Esophagus squamous epithelium (tissue), 5 donors: Measurements from ENCODE around the gene TPK1. TPM values are rescaled to one million over a fixed set of nuclear protein-coding genes. Genes with fewer than 3 reads are reported as not detected.
"Not testable (repeated sequence)": the region's sequence is repeated elsewhere in the genome, so short reads cannot be mapped to it uniquely, and the experiment has no call there.

ENCODE experiments used
- DNase-seq: peaks from one replicate; lab custom pipeline; 2025; lab: John Stamatoyannopoulos, UW
- H3K27ac ChIP-seq, 4 donors: fragments of 200-600 bp; sonication (generic); one replicate each; pipeline ENCODE4 v1.5.1; 2016 to 2019; ENCODE audit warnings: mild to moderate bottlenecking in 1 of 4
- H3K27me3 ChIP-seq, 4 donors: fragments of 200-600 bp; sonication (generic); 1 replicate in 3 of 4; 2 replicates in 1 of 4; pipeline versions ENCODE4 v1.5.1 to v1.6.0; 2017 to 2021; ENCODE audit warnings: antibody characterized with exemption in 1 of 4
- H3K36me3 ChIP-seq, 3 donors: fragments of 200-600 bp; sonication (generic); one replicate each; pipeline ENCODE4 v1.5.1; 2016 to 2019
- H3K4me1 ChIP-seq, 3 donors: fragments of 200-600 bp; sonication (generic); one replicate each; pipeline ENCODE4 v1.5.1; 2017 to 2019
- H3K4me3 ChIP-seq, 4 donors: fragments of 200-600 bp; sonication (generic); 1 replicate in 3 of 4; 2 replicates in 1 of 4; pipeline ENCODE4 v1.5.1; 2016 to 2019; ENCODE audit warnings: mild to moderate bottlenecking in 2 of 4, moderate library complexity in 1 of 4
- H3K9me3 ChIP-seq, 3 donors: fragments of 200-600 bp; sonication (generic); one replicate each; pipeline ENCODE4 v1.5.1; 2016 to 2019
- POLR2A ChIP-seq, 4 donors: fragments of 450-650 bp; IDR thresholded peaks; one replicate each; pipeline ENCODE4 v1.6.1; 2017; ENCODE audit warnings: antibody characterized with exemption in 4 of 4, mild to moderate bottlenecking in 4 of 4, moderate library complexity in 3 of 4
- WGBS, 2 donors: methylation state at CpG; one replicate each; pipeline ENCODE4 v1.1.5; 2018; 5-methylcytosine and 5-hydroxymethylcytosine counted together
- intact Hi-C: fragments of 100-400 bp; cut with DNase I; formaldehyde crosslinking; loops from one replicate; pipeline ENCODE4 v1.15.0; 2022
- total RNA-seq, 4 donors: library from RNA; depleted of rRNA; stranded (reverse); fragments of >200 nt; gene quantifications; one replicate each; pipeline ENCODE4 v1.1.0, GENCODE V29; 2016
- TF ChIP-seq, protein P1 (sequence below), 6 experiments: fragments of 450-650 bp in 4 of 6; fragments of 200-600 bp in 2 of 6; sonication (generic) in 2 of 6; IDR thresholded peaks; one replicate each; pipeline ENCODE4 v1.5.1; 2016 to 2019; ENCODE audit warnings: antibody characterized with exemption in 6 of 6, mild to moderate bottlenecking in 4 of 6, moderate library complexity in 4 of 6
- donor health status: DM: yes; HTN: yes; CAD: no.

Gene TPK1
- total RNA-seq, 4 donors from 2014 or later: 2.3 to 8.4 (median 2.7) TPM

DNA sequence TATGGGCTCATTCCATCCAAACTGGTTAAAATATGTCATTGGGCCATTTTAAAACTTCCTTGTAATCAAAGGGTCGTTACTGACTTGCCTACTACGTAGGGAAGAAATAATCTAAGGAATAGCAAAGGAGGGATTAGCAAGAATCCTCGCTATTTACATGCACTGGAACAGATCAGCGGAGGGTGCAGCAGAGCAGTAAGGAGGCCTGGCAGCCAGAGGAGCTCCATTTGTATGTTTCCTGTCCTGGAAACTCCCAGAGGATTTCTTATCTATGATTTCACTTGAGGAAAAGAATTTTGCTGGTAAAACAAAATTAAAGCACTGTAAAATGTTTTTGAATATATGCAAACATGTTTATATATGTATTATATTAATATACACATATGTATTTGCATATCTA is 107.3 kb downstream of the TPK1 start:
- 39 to 61% methylated on average over 4 of the region's 4 CpGs for WGBS, 2 donors
- H3K27me3 ChIP-seq: no peaks in the 10 kb centered on the region
- H3K4me1 ChIP-seq: no peaks in the 10 kb centered on the region
- TF ChIP-seq POLR2A (IDR thresholded peaks at IDR 0.05): no peak
- TF ChIP-seq, protein P1, sequence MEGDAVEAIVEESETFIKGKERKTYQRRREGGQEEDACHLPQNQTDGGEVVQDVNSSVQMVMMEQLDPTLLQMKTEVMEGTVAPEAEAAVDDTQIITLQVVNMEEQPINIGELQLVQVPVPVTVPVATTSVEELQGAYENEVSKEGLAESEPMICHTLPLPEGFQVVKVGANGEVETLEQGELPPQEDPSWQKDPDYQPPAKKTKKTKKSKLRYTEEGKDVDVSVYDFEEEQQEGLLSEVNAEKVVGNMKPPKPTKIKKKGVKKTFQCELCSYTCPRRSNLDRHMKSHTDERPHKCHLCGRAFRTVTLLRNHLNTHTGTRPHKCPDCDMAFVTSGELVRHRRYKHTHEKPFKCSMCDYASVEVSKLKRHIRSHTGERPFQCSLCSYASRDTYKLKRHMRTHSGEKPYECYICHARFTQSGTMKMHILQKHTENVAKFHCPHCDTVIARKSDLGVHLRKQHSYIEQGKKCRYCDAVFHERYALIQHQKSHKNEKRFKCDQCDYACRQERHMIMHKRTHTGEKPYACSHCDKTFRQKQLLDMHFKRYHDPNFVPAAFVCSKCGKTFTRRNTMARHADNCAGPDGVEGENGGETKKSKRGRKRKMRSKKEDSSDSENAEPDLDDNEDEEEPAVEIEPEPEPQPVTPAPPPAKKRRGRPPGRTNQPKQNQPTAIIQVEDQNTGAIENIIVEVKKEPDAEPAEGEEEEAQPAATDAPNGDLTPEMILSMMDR (IDR thresholded peaks at IDR 0.05): no peak
- intact Hi-C loops: no loop called here
- no peaks in the 10 kb centered on the region for H3K9me3 ChIP-seq
- H3K36me3 ChIP-seq: no peaks in the 10 kb centered on the region
- no peak overlapping the region for H3K27ac ChIP-seq
- H3K4me3 ChIP-seq: no peak overlapping the region
- no peak for DNase-seq

DNA sequence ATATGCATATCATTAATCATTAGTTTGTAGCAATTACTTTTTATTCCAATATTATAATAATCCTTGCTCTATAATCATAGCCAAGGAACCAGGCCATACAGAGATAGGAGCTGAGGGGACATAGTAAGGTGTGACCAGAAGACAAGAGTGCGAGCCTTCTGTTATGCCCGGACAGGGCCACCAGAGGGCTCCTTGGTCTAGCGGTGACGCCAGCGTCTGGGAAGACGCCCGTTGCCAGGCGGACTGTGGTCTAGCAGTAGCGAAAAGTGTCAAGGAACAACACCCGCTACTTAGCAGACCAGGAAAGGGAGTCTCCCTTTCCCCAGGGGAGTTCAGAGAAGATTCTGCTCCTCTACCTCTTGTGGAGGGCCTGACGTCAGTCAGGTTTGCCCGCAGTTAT is 109.0 kb downstream of the TPK1 start:
- DNase-seq, H3K36me3 ChIP-seq, intact Hi-C loops, H3K4me1 ChIP-seq, H3K9me3 ChIP-seq, H3K27me3 ChIP-seq, H3K27ac ChIP-seq, H3K4me3 ChIP-seq: not testable (repeated sequence)
- WGBS, 2 donors: 91 to 94% methylated on average over 10 to 11 of the region's 12 CpGs

DNA sequence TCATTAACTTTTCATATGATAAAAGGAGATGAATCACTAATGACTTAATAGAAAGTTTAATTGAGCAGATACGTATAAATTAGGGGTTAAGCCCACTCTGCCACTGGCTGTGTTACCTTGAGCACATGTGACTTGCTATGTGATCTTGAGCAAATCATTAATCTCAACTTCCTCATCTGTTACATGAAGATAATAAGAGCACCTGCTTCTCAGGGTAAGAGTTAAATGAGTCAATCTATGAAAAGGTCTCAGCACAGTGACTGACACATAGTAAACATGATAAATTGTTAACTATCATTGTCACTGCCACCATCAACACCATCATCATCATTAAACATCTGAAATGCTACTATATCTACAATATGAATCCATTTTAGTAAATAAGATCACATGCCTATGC is 110.8 kb downstream of the TPK1 start:
- no peaks in the 10 kb centered on the region for H3K27me3 ChIP-seq
- DNase-seq: no peak
- 74 to 94% methylated on average over 1 of the region's 1 CpG for WGBS, 2 donors
- no peaks in the 10 kb centered on the region for H3K36me3 ChIP-seq
- H3K4me1 ChIP-seq: no peaks in the 10 kb centered on the region
- no peak overlapping the region for H3K4me3 ChIP-seq
- TF ChIP-seq, protein P1 (IDR thresholded peaks at IDR 0.05): no peak
- no peak for TF ChIP-seq POLR2A (IDR thresholded peaks at IDR 0.05)
- intact Hi-C loops: no loop called here
- H3K27ac ChIP-seq: no peak overlapping the region
- H3K9me3 ChIP-seq: no peaks in the 10 kb centered on the region

DNA sequence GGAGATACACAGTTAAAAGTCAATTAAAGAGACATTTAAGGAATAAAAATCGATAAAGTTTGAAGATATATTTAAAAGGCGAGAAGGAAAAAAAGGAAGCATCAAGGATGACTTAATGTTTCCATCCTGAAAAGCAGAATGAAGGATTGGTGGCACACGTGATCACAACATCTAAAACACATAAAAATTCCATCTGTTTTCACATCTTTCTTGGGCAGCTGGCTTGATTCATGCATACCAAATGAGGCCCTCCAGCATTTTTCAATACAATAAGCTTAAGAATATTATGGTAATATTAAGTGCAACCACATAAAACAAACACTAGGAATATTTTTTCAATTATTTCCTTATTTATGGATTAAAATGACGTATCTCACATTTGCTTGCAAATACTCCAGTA is 112.6 kb downstream of the TPK1 start:
- H3K36me3 ChIP-seq: no peaks in the 10 kb centered on the region
- no peaks in the 10 kb centered on the region for H3K4me1 ChIP-seq
- no peak overlapping the region for H3K27ac ChIP-seq
- no peak for DNase-seq
- 53 to 60% methylated on average over 4 of the region's 4 CpGs for WGBS, 2 donors
- no peak for TF ChIP-seq POLR2A (IDR thresholded peaks at IDR 0.05)
- TF ChIP-seq, protein P1 (IDR thresholded peaks at IDR 0.05): no peak
- no peaks in the 10 kb centered on the region for H3K27me3 ChIP-seq
- no peaks in the 10 kb centered on the region for H3K9me3 ChIP-seq
- H3K4me3 ChIP-seq: no peak overlapping the region
- intact Hi-C loops: no loop called here

DNA sequence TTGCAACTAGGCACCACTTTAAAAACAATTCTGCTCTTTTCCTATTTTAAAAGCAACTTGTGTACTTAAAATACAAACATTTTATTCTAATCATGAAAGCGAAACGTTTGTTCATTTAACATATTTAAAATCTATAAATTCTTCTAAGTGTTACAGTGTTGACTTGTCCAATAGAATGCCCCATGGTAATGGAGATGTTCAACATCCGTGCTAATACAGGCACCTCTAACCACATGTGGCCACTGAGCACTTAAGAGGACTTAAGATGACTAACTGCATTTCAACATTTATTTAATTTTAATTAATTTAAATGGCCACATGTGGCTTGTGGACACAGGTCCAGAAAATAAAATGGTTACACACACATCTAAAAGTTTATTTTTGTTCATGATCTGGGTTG is 115.1 kb downstream of the TPK1 start:
- H3K4me3 ChIP-seq: no peak overlapping the region
- WGBS, 2 donors: 72 to 87% methylated on average over 3 of the region's 3 CpGs
- H3K4me1 ChIP-seq: no peaks in the 10 kb centered on the region
- intact Hi-C loops: no loop called here
- no peaks in the 10 kb centered on the region for H3K36me3 ChIP-seq
- DNase-seq: no peak
- no peaks in the 10 kb centered on the region for H3K9me3 ChIP-seq
- no peak overlapping the region for H3K27ac ChIP-seq
- no peak for TF ChIP-seq POLR2A (IDR thresholded peaks at IDR 0.05)
- TF ChIP-seq, protein P1 (IDR thresholded peaks at IDR 0.05): no peak
- no peaks in the 10 kb centered on the region for H3K27me3 ChIP-seq

DNA sequence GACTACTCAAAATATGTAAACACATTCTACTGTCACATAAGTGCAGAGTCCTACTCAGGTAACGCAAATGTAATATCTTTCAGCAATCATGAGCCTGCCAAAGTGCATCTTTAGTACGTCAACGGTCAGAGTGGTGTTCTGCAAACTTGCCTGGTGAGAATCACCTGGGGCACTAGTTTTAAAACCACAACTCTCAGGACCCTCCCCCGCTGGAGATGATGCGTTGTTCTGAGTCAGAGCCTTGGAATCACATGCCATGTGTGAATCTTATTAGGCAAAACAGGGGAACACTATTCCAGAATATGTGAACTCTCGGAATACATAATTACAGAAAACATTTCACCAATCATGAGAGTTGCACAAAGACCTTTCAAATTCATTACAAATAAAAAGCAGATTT is 115.7 kb downstream of the TPK1 start:
- Histone ChIP-seq H3K36me3 (no peaks in the 10 kb centered on the region), H3K4me1 (no peaks in the 10 kb centered on the region), H3K9me3 (no peaks in the 10 kb centered on the region), H3K27me3 (no peaks in the 10 kb centered on the region), H3K27ac (no peak overlapping the region), H3K4me3 (no peak overlapping the region)
- no peak for DNase-seq
- TF ChIP-seq POLR2A (IDR thresholded peaks at IDR 0.05): no peak
- TF ChIP-seq, protein P1 (IDR thresholded peaks at IDR 0.05): no peak
- intact Hi-C loops: no loop called here
- WGBS, 2 donors: 71 to 74% methylated on average over 6 of the region's 6 CpGs
